ENCODE measurements around the gene FLT4. TPM values are rescaled to one million over a fixed set of nuclear protein-coding genes. Genes with fewer than 3 reads are reported as not detected.

Gene FLT4
- total and polyA plus RNA-seq, 9 of the 15 experiments (the other 6 are each of a cell fraction or from before 2014, with no cell fraction given), result 0.01 to 0.42 (median 0.14) TPM; not detected in 2

DNA sequence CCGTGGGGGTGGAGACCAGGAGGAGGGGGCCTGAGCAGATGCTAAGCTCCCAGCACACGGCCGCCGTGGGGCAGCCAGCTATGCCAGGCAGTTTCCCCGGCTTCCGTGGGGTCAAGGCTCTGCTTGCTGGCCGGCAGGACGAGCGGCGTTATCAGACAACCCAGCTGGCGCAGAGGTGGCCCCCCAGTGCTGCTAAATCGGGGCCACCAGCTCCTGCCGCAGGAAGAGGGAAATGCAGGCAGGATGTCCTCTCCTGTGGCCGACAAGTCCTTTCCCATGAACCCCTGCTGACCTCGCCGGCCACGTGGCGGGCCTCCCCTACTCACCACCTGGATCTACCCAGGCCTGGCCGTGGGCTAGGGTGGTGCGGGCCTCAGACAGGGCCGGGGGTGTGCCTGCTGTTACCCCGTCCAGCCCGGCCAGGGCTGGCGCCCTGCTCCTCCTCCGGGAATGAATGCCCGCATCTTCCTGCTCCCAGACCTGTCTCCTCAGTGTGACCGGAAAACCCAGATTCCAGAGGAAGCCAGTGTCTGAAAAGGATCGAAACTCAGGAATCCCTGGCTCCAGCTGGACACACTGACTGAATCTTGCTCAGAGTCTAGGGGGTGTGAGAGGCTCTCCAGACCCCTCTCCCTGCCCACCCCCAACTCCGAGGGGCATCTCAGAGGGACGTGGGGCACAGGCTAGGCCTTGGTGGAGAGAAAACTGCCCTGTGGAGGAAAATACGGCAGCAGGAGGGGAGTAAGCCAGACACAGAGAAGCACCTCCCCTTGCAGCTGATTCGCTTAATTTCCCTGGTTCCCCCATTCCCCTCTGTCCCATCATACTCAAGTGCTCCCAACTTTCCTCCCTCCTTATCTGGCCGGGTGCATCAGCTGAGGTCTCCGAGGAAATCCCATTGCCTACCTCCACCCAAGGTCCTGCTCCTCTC, 3.9 kb downstream of the FLT4 start (continued):
- TF ChIP-seq ATF2 (CRISPR knock-in tag; IDR thresholded peaks at IDR 0.05) (no peak), OTX1 (CRISPR knock-in tag; IDR thresholded peaks at IDR 0.05) (no peak), SREBF2 (CRISPR knock-in tag; IDR thresholded peaks at IDR 0.05) (no peak), TFE3 (CRISPR knock-in tag; IDR thresholded peaks at IDR 0.05) (no peak), SMC3 (conservative IDR thresholded peaks at IDR 0.05; ENCODE audit: insufficient read depth, low read depth, low read length) (no peak), SIN3A (IDR thresholded peaks at IDR 0.05; ENCODE audit: borderline replicate concordance in 2 of 2, control insufficient read depth in 1 of 2, low read depth in 2 of 2, low read length in 2 of 2) (no peak), NFATC3 (IDR thresholded peaks at IDR 0.05) (no peak), MAFG (tag; conservative IDR thresholded peaks at IDR 0.05) (no peak), MBD2 (IDR thresholded peaks at IDR 0.05; ENCODE audit: borderline replicate concordance, low read depth) (no peak), CHD2 (IDR thresholded peaks at IDR 0.05; ENCODE audit: low read depth, low read length) (no peak), CBFA2T2 (conservative IDR thresholded peaks at IDR 0.05) (0 out of 2 replicates have a peak, but pooled peaks have one; percentile 25), MAX (CRISPR knock-in tag; IDR thresholded peaks at IDR 0.05) (0 out of 2 replicates have a peak, but pooled peaks have one; percentile 36), ZNF699 (CRISPR knock-in tag; IDR thresholded peaks at IDR 0.05; ENCODE audit: insufficient replicate concordance) (no peak), HMG20B (CRISPR knock-in tag; IDR thresholded peaks at IDR 0.05) (no peak), RCOR1 (IDR thresholded peaks at IDR 0.05; ENCODE audit: borderline replicate concordance in 1 of 2, low read depth in 2 of 2, low read length in 2 of 2) (no peak), ZNF175 (CRISPR knock-in tag; IDR thresholded peaks at IDR 0.05; ENCODE audit: low read depth) (no peak), FOXA1 (IDR thresholded peaks at IDR 0.05; ENCODE audit: borderline replicate concordance) (no peak), THRAP3 (IDR thresholded peaks at IDR 0.05; ENCODE audit: borderline replicate concordance) (no peak), ZNF589 (CRISPR knock-in tag; IDR thresholded peaks at IDR 0.05; ENCODE audit: low read depth) (no peak), BHLHE40 (IDR thresholded peaks at IDR 0.05; ENCODE audit: low read length) (no peak), TCF3 (CRISPR knock-in tag; IDR thresholded peaks at IDR 0.05) (peak; percentile 46), MYC (IDR thresholded peaks at IDR 0.05; ENCODE audit: low read depth, low read length) (0 out of 2 replicates have a peak, but pooled peaks have one; percentile 16), MYC (CRISPR knock-in tag; IDR thresholded peaks at IDR 0.05; ENCODE audit: borderline replicate concordance, low read depth) (no peak), KHSRP (IDR thresholded peaks at IDR 0.05) (no peak)
- TF ChIP-seq, protein P1, sequence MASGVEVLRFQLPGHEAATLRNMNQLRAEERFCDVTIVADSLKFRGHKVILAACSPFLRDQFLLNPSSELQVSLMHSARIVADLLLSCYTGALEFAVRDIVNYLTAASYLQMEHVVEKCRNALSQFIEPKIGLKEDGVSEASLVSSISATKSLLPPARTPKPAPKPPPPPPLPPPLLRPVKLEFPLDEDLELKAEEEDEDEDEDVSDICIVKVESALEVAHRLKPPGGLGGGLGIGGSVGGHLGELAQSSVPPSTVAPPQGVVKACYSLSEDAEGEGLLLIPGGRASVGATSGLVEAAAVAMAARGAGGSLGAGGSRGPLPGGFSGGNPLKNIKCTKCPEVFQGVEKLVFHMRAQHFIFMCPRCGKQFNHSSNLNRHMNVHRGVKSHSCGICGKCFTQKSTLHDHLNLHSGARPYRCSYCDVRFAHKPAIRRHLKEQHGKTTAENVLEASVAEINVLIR (CRISPR knock-in tag; IDR thresholded peaks at IDR 0.05), result no peak
